Erythroblast (primary cell): ENCODE results near the gene KCNN2.

Experiments used
- GATA1 ChIP-seq: IDR thresholded peaks from 2 replicates; pipeline ENCODE4 v1.6.1; 2011; ENCODE audit warnings: low read depth, mild to moderate bottlenecking, control low read depth, low read length, moderate library complexity
- POLR2A ChIP-seq: IDR thresholded peaks from 2 replicates; pipeline ENCODE4 v1.6.1; 2011; ENCODE audit warnings: mild to moderate bottlenecking, low read length

DNA sequence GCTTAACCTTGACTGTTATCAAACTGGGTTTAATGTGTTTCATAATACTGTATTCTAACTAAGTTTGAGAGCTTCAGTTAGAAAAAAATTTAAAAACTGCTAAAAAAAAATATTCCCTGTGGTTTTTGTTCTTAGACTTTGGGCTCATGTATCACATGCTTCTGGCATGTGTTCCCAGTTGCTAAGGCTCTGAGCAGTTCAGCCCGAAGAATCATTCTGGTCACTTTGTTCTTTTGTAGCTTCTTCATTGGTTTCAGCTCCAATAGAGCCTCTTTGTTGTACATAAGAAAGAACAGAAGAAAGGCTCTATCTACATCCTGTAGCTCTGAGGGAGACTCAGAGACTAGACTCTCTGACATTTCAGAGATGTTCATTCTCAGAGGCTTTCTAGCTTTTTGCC, 25.6 kb downstream of the KCNN2 start:
- TF ChIP-seq POLR2A, result no peak
- TF ChIP-seq GATA1, result no peak
